GM15510 (cell line): ENCODE measurements around the gene SHC2.

ENCODE experiments used
- POLR2A ChIP-seq: IDR thresholded peaks from 3 replicates; pipeline ENCODE4 v1.6.1; 2011; ENCODE audit warnings: borderline replicate concordance; ENCODE audit not compliant: insufficient read length; ENCODE audit errors: extremely low read depth

The SHC2 gene

DNA sequence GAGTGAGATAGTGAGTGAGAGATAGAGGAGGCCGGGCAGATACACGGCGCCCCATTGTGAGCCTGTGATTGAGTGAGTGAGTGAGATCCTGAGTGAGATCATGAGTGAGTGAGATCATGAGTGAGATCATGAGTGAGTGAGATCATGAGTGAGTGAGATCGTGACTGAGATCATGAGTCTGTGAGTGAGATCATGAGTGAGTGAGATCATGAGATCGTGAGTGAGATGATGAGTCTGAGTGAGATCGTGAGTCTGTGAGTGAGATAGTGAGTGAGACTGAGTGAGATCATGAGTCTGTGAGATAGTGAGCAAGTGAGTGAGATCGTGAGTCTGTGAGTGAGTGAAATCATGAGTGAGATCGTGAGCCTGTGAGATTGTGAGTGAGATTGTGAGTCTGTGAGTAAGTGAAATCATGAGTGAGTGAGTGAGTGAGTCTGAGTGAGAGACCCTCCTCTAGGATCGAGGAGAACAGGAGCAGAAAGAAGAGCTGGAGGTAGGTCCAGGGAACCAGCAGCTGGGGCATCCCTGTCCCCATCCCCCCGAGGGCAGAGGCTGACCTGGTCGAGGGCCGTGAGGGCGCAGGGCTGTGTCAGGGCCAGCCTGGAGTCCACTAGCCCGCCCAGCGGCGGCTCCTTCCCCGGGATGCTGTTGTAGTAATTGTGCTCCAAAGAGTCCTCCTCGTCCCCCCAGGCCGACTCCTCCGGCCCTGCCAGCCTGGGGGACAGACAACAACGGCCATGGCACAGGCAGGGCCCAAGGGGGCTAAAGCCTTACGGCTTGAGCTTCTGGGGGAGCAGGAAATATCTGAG, 26.5 kb downstream of the SHC2 start:
- no peak for TF ChIP-seq POLR2A

GRCh38 chr19:430701-431100, 30.1 kb downstream of the SHC2 start:
- no peak for TF ChIP-seq POLR2A

DNA sequence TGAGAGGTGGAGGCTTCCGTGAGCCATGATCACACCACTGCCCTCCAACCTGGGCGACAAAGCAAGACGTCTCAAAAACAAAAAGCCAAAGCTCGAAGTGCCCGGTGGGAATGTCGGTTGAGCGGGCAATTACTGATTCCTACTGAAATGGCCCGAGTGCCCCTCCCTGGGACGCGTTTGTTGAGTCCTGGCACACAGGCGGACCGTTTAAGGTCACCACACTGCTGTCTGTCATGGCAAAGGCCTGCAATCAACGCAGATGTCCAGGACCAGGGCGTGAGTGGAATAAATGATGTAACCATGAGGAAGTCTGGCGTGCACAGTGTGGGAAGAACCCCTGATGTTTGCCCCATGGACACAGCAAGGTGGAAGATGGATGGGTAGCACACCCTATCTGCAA, 32.7 kb downstream of the SHC2 start:
- no peak for TF ChIP-seq POLR2A

DNA sequence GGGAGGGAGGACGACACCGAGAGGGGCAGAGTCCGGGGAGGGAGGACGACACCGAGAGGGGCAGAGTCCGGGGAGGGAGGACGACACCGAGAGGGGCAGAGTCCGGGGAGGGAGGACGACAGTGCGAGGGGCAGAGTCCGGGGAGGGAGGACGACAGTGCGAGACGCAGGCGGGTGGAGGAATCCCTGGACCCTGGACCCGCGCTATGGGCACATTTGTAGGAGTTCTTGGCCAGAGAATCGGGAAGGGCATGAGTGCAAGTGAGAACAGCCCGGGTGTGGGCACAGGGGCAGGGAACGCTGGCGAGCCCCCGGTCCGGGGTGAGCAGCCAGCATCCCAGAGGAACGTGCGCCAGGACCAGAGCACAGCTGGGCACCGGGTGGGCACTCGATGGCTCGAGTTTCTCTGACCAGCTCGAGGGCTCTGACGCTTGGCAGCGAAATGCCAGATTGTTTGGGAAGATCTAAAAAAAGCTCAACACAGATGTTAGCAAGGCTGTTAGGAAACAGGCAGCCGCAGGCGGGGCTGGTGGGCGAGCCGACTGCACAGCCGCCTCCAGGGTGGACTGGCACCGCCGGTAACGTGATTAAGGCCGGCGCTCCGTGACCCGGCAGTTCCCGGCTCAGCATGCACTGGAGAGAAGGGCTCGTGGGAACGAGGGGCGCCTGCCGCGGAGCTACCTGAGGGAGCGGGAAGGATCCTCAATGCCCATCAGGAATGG, 33.9 kb downstream of the SHC2 start:
- no peak for TF ChIP-seq POLR2A

GRCh38 chr19:425056-425455, 35.8 kb downstream of the SHC2 start:
- TF ChIP-seq POLR2A = no peak

DNA sequence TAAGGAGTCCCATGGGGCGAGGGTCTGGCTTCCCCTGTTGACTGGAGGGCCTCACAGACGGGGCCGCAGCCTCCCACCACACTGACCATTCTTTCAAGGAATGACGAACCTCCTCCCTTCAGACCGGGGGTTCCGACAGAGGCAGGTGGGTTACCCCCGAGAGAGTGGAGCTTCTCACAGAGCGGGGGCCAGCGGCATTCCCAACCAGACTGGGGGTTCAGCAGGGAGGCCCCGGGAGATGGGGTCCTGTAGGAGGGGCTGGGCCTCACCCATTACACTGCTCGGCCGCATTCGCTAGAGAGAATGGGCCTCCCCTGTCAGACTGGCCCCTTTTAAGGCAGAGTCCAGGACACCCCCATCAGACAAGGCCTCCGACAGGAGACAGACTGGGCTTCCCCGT, 36.3 kb downstream of the SHC2 start:
- TF ChIP-seq POLR2A = no peak

- no peak for TF ChIP-seq POLR2A
Observed at GRCh38 chr19:423691-424466, 37.0 kb downstream of the SHC2 start.

- TF ChIP-seq POLR2A = no peak
Observed at GRCh38 chr19:422213-422916, 38.5 kb downstream of the SHC2 start.

- no peak for TF ChIP-seq POLR2A
Observed at GRCh38 chr19:419721-420515, 40.9 kb downstream of the SHC2 start.

GRCh38 chr19:418761-419671, 41.8 kb downstream of the SHC2 start:
- no peak for TF ChIP-seq POLR2A

DNA sequence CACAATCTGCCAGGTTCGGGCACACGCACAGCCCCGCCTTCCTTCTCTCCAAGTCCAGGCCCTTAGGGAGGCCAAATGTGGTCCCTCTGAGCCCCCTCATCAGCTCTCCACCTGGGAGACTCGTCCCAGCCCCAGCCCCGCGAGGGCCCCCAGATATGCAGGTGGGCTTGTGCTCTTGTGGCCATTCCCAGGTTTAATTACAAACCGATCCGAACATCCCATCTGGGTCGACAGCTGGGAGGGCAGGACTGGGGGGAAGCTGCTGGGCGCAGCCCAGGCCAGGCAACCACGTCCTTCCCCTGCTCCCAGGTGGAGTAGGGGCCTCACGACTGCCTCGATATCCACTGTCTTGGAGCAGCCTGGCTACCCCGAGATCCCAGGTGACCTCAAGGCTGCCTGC, 44.4 kb downstream of the SHC2 start:
- no peak for TF ChIP-seq POLR2A

- no peak for TF ChIP-seq POLR2A
Observed at GRCh38 chr19:415292-415691, 45.5 kb downstream of the SHC2 start.

DNA sequence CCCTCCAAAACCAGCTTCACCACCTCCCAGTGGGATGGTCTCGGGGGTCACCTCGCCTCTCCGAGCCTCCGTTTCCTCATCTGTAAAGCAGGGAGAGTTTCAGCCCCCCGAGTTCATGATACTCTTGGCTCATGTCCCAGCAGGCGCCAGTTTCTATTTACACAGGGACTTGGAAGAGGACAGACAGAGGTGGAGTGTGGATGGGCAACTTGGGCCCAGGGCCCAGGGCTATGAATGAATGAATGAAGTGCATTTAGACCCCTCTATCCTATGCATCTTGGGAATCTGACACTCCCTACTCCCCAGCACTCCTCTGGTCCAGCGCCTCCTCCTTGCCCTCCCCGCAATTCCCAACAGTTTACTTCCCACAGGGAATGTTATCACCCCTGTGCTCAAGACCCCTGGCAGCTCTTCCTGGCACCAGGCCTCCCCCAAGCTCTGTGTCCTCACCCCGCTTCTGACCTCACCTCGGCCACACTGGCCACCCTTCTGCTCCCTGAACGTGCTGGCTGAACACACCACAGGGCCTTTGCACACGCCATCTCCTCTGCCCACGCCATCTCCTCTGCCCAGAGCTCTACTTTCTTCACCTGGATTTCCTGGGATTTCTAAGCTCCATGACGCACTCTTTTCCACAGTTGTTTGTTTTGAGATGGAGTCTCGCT, 46.9 kb downstream of the SHC2 start:
- TF ChIP-seq POLR2A = no peak
